IMR-90 (cell line): Measurements from ENCODE around the gene IL22RA2. TPM values are rescaled to one million over a fixed set of nuclear protein-coding genes. Genes with fewer than 3 reads are reported as not detected.

Experiments
- ATAC-seq: fragments of 200-7000 bp; cut with Tn5 transposase; 2 replicates; pipeline ENCODE4 v1.9.1; 2020; ENCODE audit warnings: low read depth, mild to moderate bottlenecking, moderate library complexity
- BruUV-seq: library from RNA; stranded (reverse); fragments of 400-500 nt; replicated peaks from 2 replicates; lab custom pipeline; 2021; lab: Mats Ljungman, UMichigan
- CTCF ChIA-PET: fragments of 300-600 bp; formaldehyde crosslinking; extraction: SDS; loops from one replicate; lab custom pipeline; 2021; ENCODE audit warnings: antibody characterized with exemption; lab: Yijun Ruan, JAX
- POLR2A ChIA-PET: fragments of 300-600 bp; sonication (Branson Sonifier 250); formaldehyde crosslinking; loops from one replicate; lab custom pipeline; 2022; ENCODE audit warnings: antibody characterized with exemption; ENCODE audit not compliant: unreplicated experiment; lab: Charles Lee
- DNase-seq: peaks from one replicate; pipeline ENCODE4 v3.0.0; 2013
- H2AFZ ChIP-seq: replicated peaks from 2 replicates; pipeline ENCODE3; 2013; ENCODE audit warnings: low read length, mild to moderate bottlenecking; ENCODE audit not compliant: poor library complexity
- H2AK5ac ChIP-seq: 2 replicates; pipeline ENCODE4 v1.6.1; 2013; ENCODE audit warnings: low read depth, low read length, inconsistent platforms
- H2AK9ac ChIP-seq: replicated peaks from 2 replicates; pipeline ENCODE3; 2013; ENCODE audit warnings: mild to moderate bottlenecking, low read depth, low read length, moderate library complexity; ENCODE audit not compliant: poor library complexity
- H2BK120ac ChIP-seq: 2 replicates; pipeline ENCODE4 v1.6.1; 2013; ENCODE audit warnings: low read depth, low read length, inconsistent platforms
- H2BK15ac ChIP-seq: 3 replicates; pipeline ENCODE4 v1.6.1; 2013; ENCODE audit warnings: low read depth, low read length, inconsistent platforms
- H2BK20ac ChIP-seq: 2 replicates; pipeline ENCODE4 v1.6.1; 2013; ENCODE audit warnings: low read depth, mild to moderate bottlenecking, inconsistent platforms, low read length, moderate library complexity
- H2BK5ac ChIP-seq: 2 replicates; pipeline ENCODE4 v1.6.1; 2013; ENCODE audit warnings: mild to moderate bottlenecking, low read depth, low read length, inconsistent platforms; ENCODE audit not compliant: poor library complexity, severe bottlenecking
- H3K14ac ChIP-seq: replicated peaks from 2 replicates; pipeline ENCODE4 v1.6.1; 2013; ENCODE audit warnings: low read depth, low read length, inconsistent platforms
- H3K18ac ChIP-seq: 2 replicates; pipeline ENCODE4 v1.6.1; 2013; ENCODE audit warnings: low read depth, low read length, control low read depth
- H3K23ac ChIP-seq: 2 replicates; pipeline ENCODE4 v1.6.1; 2013; ENCODE audit warnings: low read depth, low read length, inconsistent platforms
- H3K27ac ChIP-seq: 2 replicates; pipeline ENCODE4 v1.5.1; 2013; ENCODE audit warnings: mild to moderate bottlenecking, control low read depth, low read length; ENCODE audit not compliant: insufficient read depth
- H3K27me3 ChIP-seq: 2 replicates; pipeline ENCODE4 v1.6.1; 2013; ENCODE audit warnings: low read length; ENCODE audit not compliant: control insufficient read depth, insufficient read depth
- H3K36me3 ChIP-seq: 2 replicates; pipeline ENCODE4 v1.6.1; 2013; ENCODE audit warnings: low read length, mixed read lengths; ENCODE audit not compliant: control insufficient read depth, insufficient read depth
- H3K4ac ChIP-seq: 2 replicates; pipeline ENCODE4 v1.6.1; 2013; ENCODE audit warnings: low read depth, low read length, inconsistent platforms
- H3K4me1 ChIP-seq: 2 replicates; pipeline ENCODE4 v1.6.1; 2013; ENCODE audit warnings: low read length, mixed read lengths; ENCODE audit not compliant: control insufficient read depth, insufficient read depth
- H3K4me2 ChIP-seq: 2 replicates; pipeline ENCODE4 v1.6.1; 2013; ENCODE audit warnings: low read depth, mild to moderate bottlenecking, control low read depth, low read length, moderate library complexity
- H3K4me3 ChIP-seq: 2 replicates; pipeline ENCODE4 v1.5.1; 2013; ENCODE audit warnings: low read depth, mild to moderate bottlenecking, control low read depth, low read length, moderate library complexity; ENCODE audit not compliant: insufficient read depth
- H3K56ac ChIP-seq: 2 replicates; pipeline ENCODE4 v1.6.1; 2013; ENCODE audit warnings: low read length, inconsistent platforms; ENCODE audit not compliant: insufficient read depth; ENCODE audit errors: extremely low read depth
- H3K79me1 ChIP-seq, 2 experiments: 2 replicates each; pipeline ENCODE4 v1.6.1; 2013; ENCODE audit warnings: low read length in 2 of 2, inconsistent platforms in 1 of 2, low read depth in 1 of 2
- H3K9ac ChIP-seq: 2 replicates; pipeline ENCODE4 v1.6.1; 2013; ENCODE audit warnings: low read depth, low read length, control low read depth
- H3K9me1 ChIP-seq: 2 replicates; pipeline ENCODE4 v1.6.1; 2013; ENCODE audit warnings: low read length, inconsistent platforms; ENCODE audit not compliant: insufficient read depth
- H3K9me3 ChIP-seq: 2 replicates; pipeline ENCODE4 v1.6.1; 2013; ENCODE audit warnings: low read length; ENCODE audit not compliant: control insufficient read depth, insufficient read depth
- H4K20me1 ChIP-seq: 2 replicates; pipeline ENCODE4 v1.6.1; 2013; ENCODE audit warnings: low read length, inconsistent platforms; ENCODE audit not compliant: insufficient read depth
- H4K5ac ChIP-seq: 2 replicates; pipeline ENCODE4 v1.6.1; 2013; ENCODE audit warnings: mild to moderate bottlenecking, low read depth, low read length, control low read depth
- H4K8ac ChIP-seq, 2 experiments: 2 replicates each; pipeline ENCODE4 v1.6.1; 2013; ENCODE audit warnings: low read depth in 2 of 2, low read length in 2 of 2, control low read depth in 1 of 2, inconsistent platforms in 1 of 2
- H4K91ac ChIP-seq: 2 replicates; pipeline ENCODE4 v1.6.1; 2013; ENCODE audit warnings: low read depth, low read length, inconsistent platforms; ENCODE audit not compliant: insufficient read depth
- BHLHE40 ChIP-seq: fragments of 150-350 bp; IDR thresholded peaks from 2 replicates; pipeline ENCODE4 v1.6.1; 2016; ENCODE audit warnings: mild to moderate bottlenecking, low read depth, low read length
- MAZ ChIP-seq: IDR thresholded peaks from 2 replicates; pipeline ENCODE4 v1.6.1; 2012; ENCODE audit warnings: low read depth, mild to moderate bottlenecking, low read length, improper control_type of control experiment, moderate library complexity, borderline replicate concordance
- RAD21 ChIP-seq: IDR thresholded peaks from 2 replicates; pipeline ENCODE4 v1.6.1; 2012; ENCODE audit warnings: low read length, improper control_type of control experiment
- SMC3 ChIP-seq: fragments of 150-350 bp; IDR thresholded peaks from 2 replicates; pipeline ENCODE4 v1.6.1; 2016; ENCODE audit warnings: low read depth, mild to moderate bottlenecking, antibody characterized with exemption, low read length, moderate library complexity
- USF2 ChIP-seq: fragments of 150-350 bp; IDR thresholded peaks from 2 replicates; pipeline ENCODE4 v1.6.1; 2017; ENCODE audit warnings: mild to moderate bottlenecking, antibody characterized with exemption, low read length, low read depth
- WGBS, 2 experiments: methylation state at CpG; one replicate each; pipeline versions ENCODE4 v1.1.5 to v1.1.7; 2013; ENCODE audit warnings: missing lambda C conversion rate in 2 of 2; ENCODE audit not compliant: insufficient read length in 1 of 2; ENCODE audit errors: extremely low coverage in 2 of 2; 5-methylcytosine and 5-hydroxymethylcytosine counted together
- dilution Hi-C: fragments of 300-500 bp; cut with HindIII; formaldehyde crosslinking; loops from one replicate; pipeline ENCODE4 v1.14.3; 2018; ENCODE audit warnings: low sequenced_read_pairs; ENCODE audit not compliant: unreplicated experiment
- in situ Hi-C: fragments of 300-500 bp; cut with MboI; formaldehyde crosslinking; loops from 3 replicates; pipeline ENCODE4 v1.14.3; 2019; ENCODE audit warnings: low sequenced_read_pairs, inconsistent platforms, mixed read lengths
- intact Hi-C: fragments of 100-400 bp; cut with micrococcal nuclease; formaldehyde crosslinking; loops from 2 replicates; pipeline ENCODE4 v1.10.0; 2022
- polyA plus RNA-seq, 3 experiments: library from polyadenylated mRNA; depleted of rRNA; stranded (reverse); fragments of >200 nt; gene quantifications; 2 replicates each; pipeline ENCODE4 v1.2.3, GENCODE V29; 2012; ENCODE audit warnings: low replicate concordance in 1 of 3
- total RNA-seq: library from RNA; depleted of rRNA; stranded (reverse); fragments of >200 nt; gene quantifications from 2 replicates; pipeline ENCODE4 v1.2.3, GENCODE V29; 2012

Gene IL22RA2
- total and polyA plus RNA-seq, 2 of the 4 experiments (the other 2 are of a cell fraction), result not detected

- TF ChIP-seq BHLHE40 (no peak), MAZ (no peak), RAD21 (no peak), USF2 (no peak), SMC3 (no peak)
- ChIA-PET POLR2A (no interaction called here), CTCF (no interaction called here)
- no peak overlapping the region for H4K5ac ChIP-seq
- no peak overlapping the region for H3K14ac ChIP-seq
- H2AK9ac ChIP-seq, result no peak overlapping the region
- ATAC-seq (no peak), DNase-seq (no peak)
- H2AK5ac ChIP-seq, result no peak overlapping the region
- no peaks in the 10 kb centered on the region for H3K9me3 ChIP-seq
- intact Hi-C loops (no loop called here), in situ Hi-C loops (no loop called here), dilution Hi-C loops (no loop called here)
- H3K36me3 ChIP-seq, result no peaks in the 10 kb centered on the region
- BruUV-seq, result no TSS peak
- H2AFZ ChIP-seq, result no peak overlapping the region
- H3K27me3 ChIP-seq, result peaks cover 2% of the 10 kb centered on the region; the same call in 1 of the 2 replicates
- no peak overlapping the region for H2BK20ac ChIP-seq
- H3K23ac ChIP-seq, result no peak overlapping the region
- H3K4ac ChIP-seq, result no peak overlapping the region
- no peak overlapping the region for H3K27ac ChIP-seq
- H3K56ac ChIP-seq, result no peak overlapping the region
- no peaks in the 10 kb centered on the region for H3K9me1 ChIP-seq
- no peak overlapping the region for H2BK5ac ChIP-seq
- H3K4me3 ChIP-seq, result no peak overlapping the region
- H3K9ac ChIP-seq, result no peak overlapping the region
- no peak overlapping the region for H4K8ac ChIP-seq
- no peak overlapping the region for H2BK120ac ChIP-seq
- no peak overlapping the region for H4K91ac ChIP-seq
- WGBS, 2 experiments, result 100% methylated on average over 1 of the region's 4 CpGs; no CpG with 5 or more reads in 1 of the 2 experiments
- no peaks in the 10 kb centered on the region for H3K79me1 ChIP-seq
- H3K4me2 ChIP-seq, result no peak overlapping the region
- no peak overlapping the region for H3K18ac ChIP-seq
- H2BK15ac ChIP-seq, result no peak overlapping the region
- H4K20me1 ChIP-seq, result no peaks in the 10 kb centered on the region
- no peaks in the 10 kb centered on the region for H3K4me1 ChIP-seq
Measured at GRCh38 chr6:137146206-137146605, 27.2 kb downstream of the IL22RA2 start.
